ENCODE results near the gene LDHA. TPM values are rescaled to one million over a fixed set of nuclear protein-coding genes. Genes with fewer than 3 reads are reported as not detected.

The LDHA gene
- total and polyA plus RNA-seq, 9 donors = 395 to 607 (median 520) TPM

DNA sequence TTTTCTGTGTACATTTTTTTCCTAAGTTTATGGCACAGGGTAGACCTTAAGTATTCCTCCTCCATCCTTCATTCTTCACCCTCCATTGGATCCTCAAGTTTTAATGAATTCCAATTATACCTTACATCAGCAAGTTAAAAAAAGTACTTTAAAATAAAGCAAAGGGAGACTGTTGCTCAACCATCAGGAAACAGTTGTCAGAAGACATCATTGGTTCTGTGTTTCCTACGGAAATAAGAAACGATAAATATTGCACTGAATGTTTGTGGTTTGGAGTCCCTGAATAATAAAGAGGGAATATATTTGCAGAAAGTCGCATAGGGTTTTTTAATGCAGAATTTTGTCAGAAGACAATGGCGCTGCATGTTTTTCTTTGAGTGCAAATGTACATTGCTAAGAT, 28.1 kb upstream of the LDHA start:
- Histone ChIP-seq H3K27ac (ENCODE audit: low read length) (no peak overlapping the region), H3K4me3 (ENCODE audit: low read length) (no peak overlapping the region), H3K27me3 (ENCODE audit: control insufficient read depth, insufficient read depth, low read length) (no peaks in the 10 kb centered on the region), H3K9me3 (replicated peaks; ENCODE audit: control insufficient read depth, low read depth, low read length) (no peaks in the 10 kb centered on the region), H3K4me1 (ENCODE audit: control insufficient read depth, insufficient read depth, low read length) (peaks cover 2% of the 10 kb centered on the region), H3K36me3 (ENCODE audit: control insufficient read depth, insufficient read depth, low read length) (peaks cover 35% of the 10 kb centered on the region)
- DNase-seq = peak; percentile 27
- 96% methylated on average over 3 of the region's 4 CpGs for WGBS (ENCODE audit: insufficient coverage)

DNA sequence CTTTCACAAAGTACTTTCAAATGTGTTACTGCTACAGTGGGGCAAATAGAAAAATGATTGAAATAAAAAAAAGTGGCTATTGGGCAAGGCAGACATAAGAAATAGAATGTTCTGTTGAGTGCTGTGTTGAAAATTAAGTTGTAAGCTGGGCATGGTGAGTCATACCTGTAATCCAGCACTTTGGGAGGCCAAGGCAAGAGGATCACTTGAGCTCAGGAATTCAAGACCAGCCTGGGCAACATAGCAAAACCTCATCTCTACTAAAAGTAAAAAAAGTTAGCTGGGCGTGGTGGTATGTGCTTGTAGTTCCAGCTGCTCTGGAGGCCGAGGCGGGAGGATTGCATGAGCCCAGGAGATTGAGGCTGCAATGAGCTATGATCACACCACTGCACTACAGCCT, 26.9 kb upstream of the LDHA start:
- H3K36me3 ChIP-seq (ENCODE audit: control insufficient read depth, insufficient read depth, low read length) = peaks cover 25% of the 10 kb centered on the region

DNA sequence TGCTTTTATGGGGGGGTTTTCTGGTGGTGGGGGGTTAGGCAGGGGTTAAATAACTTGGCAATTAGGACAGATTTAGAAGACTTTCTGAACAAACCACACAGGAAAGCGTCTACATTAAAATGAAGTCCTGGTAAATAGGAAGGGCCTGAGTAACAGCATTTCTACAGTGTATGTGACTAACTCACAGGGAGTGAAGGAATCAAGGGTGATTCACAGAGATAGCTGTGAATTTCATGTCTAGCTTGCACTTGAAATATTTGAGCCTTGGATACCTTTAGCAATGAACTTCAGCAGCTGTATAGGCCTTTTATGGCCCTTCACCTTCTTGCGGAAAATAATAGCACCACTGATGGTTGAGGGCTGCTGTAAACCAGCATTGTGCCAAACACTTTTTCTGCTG, 26.1 kb upstream of the LDHA start:
- H3K27ac ChIP-seq (ENCODE audit: low read length) = no peak overlapping the region
- WGBS (ENCODE audit: insufficient coverage) = no CpG with 5 or more reads among the region's 2 CpGs
- no peaks in the 10 kb centered on the region for H3K9me3 ChIP-seq (replicated peaks; ENCODE audit: control insufficient read depth, low read depth, low read length)
- H3K4me3 ChIP-seq (ENCODE audit: low read length) = no peak overlapping the region
- DNase-seq = no peak
- peaks cover 2% of the 10 kb centered on the region for H3K4me1 ChIP-seq (ENCODE audit: control insufficient read depth, insufficient read depth, low read length)
- no peaks in the 10 kb centered on the region for H3K27me3 ChIP-seq (ENCODE audit: control insufficient read depth, insufficient read depth, low read length)
- H3K36me3 ChIP-seq (ENCODE audit: control insufficient read depth, insufficient read depth, low read length) = peaks cover 23% of the 10 kb centered on the region

More for the DNA sequence above, 26.9 kb upstream of the LDHA start:
- no peaks in the 10 kb centered on the region for H3K27me3 ChIP-seq (ENCODE audit: control insufficient read depth, insufficient read depth, low read length)
- H3K4me1 ChIP-seq (ENCODE audit: control insufficient read depth, insufficient read depth, low read length) = peaks cover 2% of the 10 kb centered on the region
- H3K27ac ChIP-seq (ENCODE audit: low read length) = no peak overlapping the region
- WGBS (ENCODE audit: insufficient coverage) = no CpG with 5 or more reads among the region's 3 CpGs
- H3K9me3 ChIP-seq (replicated peaks; ENCODE audit: control insufficient read depth, low read depth, low read length) = no peaks in the 10 kb centered on the region
- H3K4me3 ChIP-seq (ENCODE audit: low read length) = no peak overlapping the region
- no peak for DNase-seq

DNA sequence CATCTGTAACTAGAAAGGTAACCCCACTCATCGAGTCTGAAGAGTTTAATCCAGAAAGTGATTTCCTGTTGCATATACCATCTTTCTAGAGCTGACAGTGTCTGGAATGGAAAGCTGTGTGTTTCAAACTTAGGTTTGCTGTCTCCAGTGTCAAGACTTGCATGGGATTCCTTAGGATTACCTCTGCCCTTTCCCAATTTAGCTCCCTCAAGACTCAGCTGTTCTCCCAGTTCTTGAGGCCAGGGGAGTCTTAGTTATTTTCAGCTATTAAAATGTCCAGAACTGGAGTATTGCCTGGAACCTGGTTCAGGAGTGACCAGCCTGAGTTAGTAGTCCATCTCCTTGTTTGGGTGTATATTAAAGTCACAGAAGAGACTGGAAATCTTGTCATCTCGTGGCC, 25.0 kb upstream of the LDHA start:
- peak; percentile 9 for DNase-seq
- WGBS (ENCODE audit: insufficient coverage) = 80% methylated on average over 1 of the region's 2 CpGs

DNA sequence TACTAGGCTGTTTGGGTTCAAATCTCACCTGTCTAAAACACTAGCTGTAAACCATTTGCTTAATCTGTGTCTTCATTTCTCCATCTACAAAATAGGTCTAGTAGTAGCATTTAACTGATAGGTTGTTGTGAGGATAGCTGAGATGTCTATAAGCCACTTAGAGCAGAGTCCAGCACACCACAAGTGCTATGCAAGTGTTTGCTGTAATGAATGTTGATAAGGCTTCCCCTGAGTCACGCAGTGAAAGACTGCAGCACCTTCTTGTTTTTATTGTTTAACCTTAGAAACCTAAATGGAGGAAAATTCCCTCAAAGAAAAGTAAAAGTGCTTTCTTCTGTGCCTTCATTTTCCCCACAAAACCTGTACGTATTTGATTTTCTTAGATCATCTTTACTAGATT, 23.1 kb upstream of the LDHA start:
- Histone ChIP-seq H3K36me3 (ENCODE audit: control insufficient read depth, insufficient read depth, low read length) (peaks cover 9% of the 10 kb centered on the region), H3K27ac (ENCODE audit: low read length) (no peak overlapping the region), H3K4me3 (ENCODE audit: low read length) (no peak overlapping the region), H3K4me1 (ENCODE audit: control insufficient read depth, insufficient read depth, low read length) (peaks cover 2% of the 10 kb centered on the region), H3K9me3 (replicated peaks; ENCODE audit: control insufficient read depth, low read depth, low read length) (no peaks in the 10 kb centered on the region), H3K27me3 (ENCODE audit: control insufficient read depth, insufficient read depth, low read length) (no peaks in the 10 kb centered on the region)
- no peak for DNase-seq
- WGBS (ENCODE audit: insufficient coverage) = no CpG with 5 or more reads among the region's 2 CpGs

More for the DNA sequence above, 25.0 kb upstream of the LDHA start:
- Histone ChIP-seq H3K4me3 (ENCODE audit: low read length) (no peak overlapping the region), H3K27me3 (ENCODE audit: control insufficient read depth, insufficient read depth, low read length) (no peaks in the 10 kb centered on the region), H3K9me3 (replicated peaks; ENCODE audit: control insufficient read depth, low read depth, low read length) (no peaks in the 10 kb centered on the region), H3K36me3 (ENCODE audit: control insufficient read depth, insufficient read depth, low read length) (peaks cover 18% of the 10 kb centered on the region), H3K27ac (ENCODE audit: low read length) (peak overlapping the region; percentile 38), H3K4me1 (ENCODE audit: control insufficient read depth, insufficient read depth, low read length) (peaks cover 2% of the 10 kb centered on the region)

DNA sequence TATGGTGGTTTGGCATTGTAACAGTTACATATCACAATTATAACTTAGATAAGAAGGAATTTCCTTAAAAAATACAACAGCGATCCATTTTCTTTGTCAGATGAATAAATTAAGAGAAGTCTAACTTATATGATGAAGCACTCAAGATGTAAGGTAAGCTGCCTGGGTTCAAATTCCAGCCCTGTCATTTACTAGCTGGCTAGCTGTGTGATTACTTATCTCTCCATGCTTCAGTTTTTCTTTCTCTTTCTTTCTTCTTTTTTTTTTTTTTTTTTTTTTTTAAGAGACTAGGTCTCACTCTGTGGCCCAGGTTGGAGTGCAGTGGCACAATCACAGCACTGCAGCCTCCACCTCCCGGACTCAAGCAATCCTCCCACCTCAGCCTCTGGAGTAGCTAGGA, 22.2 kb upstream of the LDHA start:
- H3K4me3 ChIP-seq (ENCODE audit: low read length) = no peak overlapping the region
- no CpG with 5 or more reads among the region's 2 CpGs for WGBS (ENCODE audit: insufficient coverage)
- H3K27ac ChIP-seq (ENCODE audit: low read length) = no peak overlapping the region

DNA sequence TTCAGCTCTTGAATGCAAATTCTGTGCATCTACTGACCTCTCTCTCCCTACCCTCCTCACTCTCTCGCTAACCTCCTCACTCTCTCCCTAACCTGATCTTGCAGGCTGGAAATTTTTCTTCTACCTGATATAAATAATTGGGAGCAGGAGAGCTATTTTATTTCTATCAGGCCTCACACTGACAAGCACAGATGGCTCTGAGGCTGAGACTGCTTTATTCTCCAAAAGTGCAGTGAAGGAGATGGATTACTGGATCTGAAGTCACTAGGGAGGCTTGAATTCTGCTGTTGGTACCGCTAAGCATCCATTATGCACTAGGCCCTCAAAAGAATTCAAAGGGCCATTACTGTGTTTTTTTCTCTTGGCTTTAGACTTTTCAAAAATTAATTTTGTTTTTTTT, 19.4 kb upstream of the LDHA start:
- no peaks in the 10 kb centered on the region for H3K27me3 ChIP-seq (ENCODE audit: control insufficient read depth, insufficient read depth, low read length)
- no peaks in the 10 kb centered on the region for H3K4me1 ChIP-seq (ENCODE audit: control insufficient read depth, insufficient read depth, low read length)
- no peak overlapping the region for H3K27ac ChIP-seq (ENCODE audit: low read length)
- H3K36me3 ChIP-seq (ENCODE audit: control insufficient read depth, insufficient read depth, low read length) = no peaks in the 10 kb centered on the region
- H3K9me3 ChIP-seq (replicated peaks; ENCODE audit: control insufficient read depth, low read depth, low read length) = no peaks in the 10 kb centered on the region
- no peak overlapping the region for H3K4me3 ChIP-seq (ENCODE audit: low read length)
- WGBS (ENCODE audit: insufficient coverage) = no CpG with 5 or more reads among the region's 2 CpGs
- DNase-seq = no peak

More for the DNA sequence above, 22.2 kb upstream of the LDHA start:
- no peak for DNase-seq
- no peaks in the 10 kb centered on the region for H3K9me3 ChIP-seq (replicated peaks; ENCODE audit: control insufficient read depth, low read depth, low read length)
- peaks cover 6% of the 10 kb centered on the region for H3K36me3 ChIP-seq (ENCODE audit: control insufficient read depth, insufficient read depth, low read length)
- H3K27me3 ChIP-seq (ENCODE audit: control insufficient read depth, insufficient read depth, low read length) = no peaks in the 10 kb centered on the region
- H3K4me1 ChIP-seq (ENCODE audit: control insufficient read depth, insufficient read depth, low read length) = peaks cover 2% of the 10 kb centered on the region

DNA sequence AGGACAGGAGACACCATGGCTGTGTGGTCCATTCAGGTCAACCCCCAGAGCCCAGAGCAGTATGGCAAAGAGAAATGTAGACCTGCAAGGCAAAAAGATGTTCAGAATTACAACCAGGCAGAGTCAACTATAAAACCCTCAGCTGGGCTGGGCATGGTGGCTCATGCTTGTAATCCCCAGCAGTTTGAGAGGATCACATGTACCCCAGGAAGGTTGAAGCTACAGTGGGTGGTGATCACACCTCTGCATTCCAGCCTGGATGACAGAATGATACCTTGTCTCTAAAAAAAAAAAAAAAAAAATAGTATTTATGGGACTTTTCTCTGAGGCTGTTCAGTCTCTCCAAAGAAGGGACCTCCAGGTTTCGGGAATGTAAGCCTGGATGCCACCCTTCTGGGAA, 18.4 kb upstream of the LDHA start:
- DNase-seq = no peak
- H3K27me3 ChIP-seq (ENCODE audit: control insufficient read depth, insufficient read depth, low read length) = no peaks in the 10 kb centered on the region
- H3K9me3 ChIP-seq (replicated peaks; ENCODE audit: control insufficient read depth, low read depth, low read length) = no peaks in the 10 kb centered on the region
- H3K27ac ChIP-seq (ENCODE audit: low read length) = no peak overlapping the region
- no peaks in the 10 kb centered on the region for H3K36me3 ChIP-seq (ENCODE audit: control insufficient read depth, insufficient read depth, low read length)
- no peaks in the 10 kb centered on the region for H3K4me1 ChIP-seq (ENCODE audit: control insufficient read depth, insufficient read depth, low read length)
- no CpG with 5 or more reads among the region's 1 CpG for WGBS (ENCODE audit: insufficient coverage)
- H3K4me3 ChIP-seq (ENCODE audit: low read length) = no peak overlapping the region

DNA sequence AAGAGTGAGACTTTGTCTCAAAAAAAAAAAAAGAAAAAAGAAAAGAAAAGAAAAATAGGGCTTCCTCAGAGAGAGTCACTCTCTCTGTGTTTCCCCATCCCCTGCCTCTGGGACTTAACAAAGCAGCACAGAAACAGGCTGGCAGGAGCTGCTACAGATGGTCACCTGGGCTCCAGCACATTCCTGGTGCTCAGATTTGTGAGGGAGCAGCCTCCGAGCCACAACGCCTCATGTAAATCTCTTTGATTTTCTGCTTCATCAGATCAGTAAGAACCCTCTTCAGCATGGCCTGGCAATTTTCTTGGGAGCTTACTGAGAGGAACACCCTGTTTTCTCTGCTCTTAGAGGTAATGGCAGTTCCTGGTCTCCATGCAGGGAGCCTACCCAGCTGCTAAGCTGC, 15.2 kb upstream of the LDHA start:
- WGBS (ENCODE audit: insufficient coverage) = 29% methylated on average over 2 of the region's 2 CpGs
- Histone ChIP-seq H3K27me3 (ENCODE audit: control insufficient read depth, insufficient read depth, low read length) (no peaks in the 10 kb centered on the region), H3K27ac (ENCODE audit: low read length) (no peak overlapping the region), H3K4me1 (ENCODE audit: control insufficient read depth, insufficient read depth, low read length) (peaks cover 17% of the 10 kb centered on the region), H3K4me3 (ENCODE audit: low read length) (no peak overlapping the region), H3K9me3 (replicated peaks; ENCODE audit: control insufficient read depth, low read depth, low read length) (no peaks in the 10 kb centered on the region), H3K36me3 (ENCODE audit: control insufficient read depth, insufficient read depth, low read length) (no peaks in the 10 kb centered on the region)
- DNase-seq = no peak

DNA sequence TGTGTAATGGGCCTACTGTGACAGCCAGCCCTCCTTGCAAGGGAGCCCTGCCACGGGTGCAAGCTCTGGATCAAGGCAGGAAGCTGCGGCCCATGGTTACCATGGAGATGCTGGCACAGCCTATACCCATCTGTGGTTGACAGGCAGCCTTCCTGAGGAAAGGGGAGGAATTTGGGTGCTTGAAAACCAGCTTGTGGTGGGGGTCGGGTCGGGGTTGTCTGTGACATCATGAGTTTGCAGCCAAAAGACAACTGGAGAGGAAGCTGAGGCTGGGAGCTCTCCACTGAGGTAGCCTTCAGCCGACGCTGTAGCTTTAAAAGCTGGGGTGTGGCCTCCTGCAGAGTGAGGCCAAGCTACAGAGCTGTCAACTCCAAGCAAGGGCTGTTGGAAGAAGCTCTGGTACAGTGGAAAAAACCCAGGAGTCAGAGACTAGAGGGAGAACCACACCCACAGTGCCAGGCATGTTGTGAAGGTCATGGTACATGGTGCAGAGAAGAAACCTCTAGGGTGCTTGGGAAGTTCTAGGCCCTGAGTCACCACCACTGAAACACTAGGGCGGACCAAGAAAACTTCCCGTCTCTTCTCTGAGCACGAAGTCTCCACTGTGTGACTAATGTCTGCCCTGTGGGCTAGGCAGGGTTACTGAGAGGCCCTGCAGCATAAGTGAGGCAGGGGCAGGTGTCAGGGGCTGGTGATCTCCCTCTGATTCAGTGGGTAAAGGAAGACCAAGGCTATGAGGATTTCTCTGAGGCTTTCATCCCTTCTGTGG, 10.8 kb upstream of the LDHA start:
- Histone ChIP-seq H3K4me3 (ENCODE audit: low read length) (no peak overlapping the region), H3K4me1 (ENCODE audit: control insufficient read depth, insufficient read depth, low read length) (peaks cover 23% of the 10 kb centered on the region), H3K36me3 (ENCODE audit: control insufficient read depth, insufficient read depth, low read length) (no peaks in the 10 kb centered on the region), H3K27me3 (ENCODE audit: control insufficient read depth, insufficient read depth, low read length) (no peaks in the 10 kb centered on the region), H3K9me3 (replicated peaks; ENCODE audit: control insufficient read depth, low read depth, low read length) (no peaks in the 10 kb centered on the region), H3K27ac (ENCODE audit: low read length) (peak overlapping the region; percentile 91)
- peak; percentile 76 for DNase-seq
- WGBS (ENCODE audit: insufficient coverage) = 13% methylated on average over 5 of the region's 9 CpGs
